ENCODE data around the gene KRTAP16-1.
"Not testable (repeated sequence)": the region's sequence is repeated elsewhere in the genome, so short reads cannot be mapped to it uniquely, and the experiment has no call there.

DNA sequence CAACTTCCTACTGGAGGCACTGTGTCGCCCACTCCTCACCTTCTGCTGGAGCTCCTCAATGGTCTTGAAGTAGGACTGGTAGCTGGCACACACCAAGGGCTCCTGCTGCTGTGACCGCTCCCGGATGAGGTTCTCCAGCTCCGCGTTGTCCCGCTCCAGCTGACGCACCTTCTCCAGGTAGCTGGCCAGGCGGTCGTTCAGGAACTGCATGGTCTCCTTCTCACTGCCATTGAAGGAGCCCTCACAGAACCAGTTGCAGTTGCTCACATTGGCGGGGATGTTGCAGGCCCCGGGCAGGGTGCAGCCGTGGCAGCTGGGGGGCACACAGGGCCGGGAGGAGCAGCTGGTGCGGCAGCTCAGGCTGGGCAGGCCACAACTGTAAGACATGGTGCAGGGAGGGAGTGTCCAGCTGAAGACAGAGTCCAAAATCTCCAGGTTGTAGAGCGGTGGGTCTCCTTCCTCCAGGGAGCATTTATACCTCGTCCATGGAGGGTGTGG, 41.3 kb upstream of the KRTAP16-1 start, which contains the start of gene KRT33A:
- TF ChIP-seq, protein P1, sequence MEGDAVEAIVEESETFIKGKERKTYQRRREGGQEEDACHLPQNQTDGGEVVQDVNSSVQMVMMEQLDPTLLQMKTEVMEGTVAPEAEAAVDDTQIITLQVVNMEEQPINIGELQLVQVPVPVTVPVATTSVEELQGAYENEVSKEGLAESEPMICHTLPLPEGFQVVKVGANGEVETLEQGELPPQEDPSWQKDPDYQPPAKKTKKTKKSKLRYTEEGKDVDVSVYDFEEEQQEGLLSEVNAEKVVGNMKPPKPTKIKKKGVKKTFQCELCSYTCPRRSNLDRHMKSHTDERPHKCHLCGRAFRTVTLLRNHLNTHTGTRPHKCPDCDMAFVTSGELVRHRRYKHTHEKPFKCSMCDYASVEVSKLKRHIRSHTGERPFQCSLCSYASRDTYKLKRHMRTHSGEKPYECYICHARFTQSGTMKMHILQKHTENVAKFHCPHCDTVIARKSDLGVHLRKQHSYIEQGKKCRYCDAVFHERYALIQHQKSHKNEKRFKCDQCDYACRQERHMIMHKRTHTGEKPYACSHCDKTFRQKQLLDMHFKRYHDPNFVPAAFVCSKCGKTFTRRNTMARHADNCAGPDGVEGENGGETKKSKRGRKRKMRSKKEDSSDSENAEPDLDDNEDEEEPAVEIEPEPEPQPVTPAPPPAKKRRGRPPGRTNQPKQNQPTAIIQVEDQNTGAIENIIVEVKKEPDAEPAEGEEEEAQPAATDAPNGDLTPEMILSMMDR (IDR thresholded peaks at IDR 0.05; ENCODE audit: poor library complexity, severe bottlenecking): not testable (repeated sequence)
- TF ChIP-seq, protein P2, sequence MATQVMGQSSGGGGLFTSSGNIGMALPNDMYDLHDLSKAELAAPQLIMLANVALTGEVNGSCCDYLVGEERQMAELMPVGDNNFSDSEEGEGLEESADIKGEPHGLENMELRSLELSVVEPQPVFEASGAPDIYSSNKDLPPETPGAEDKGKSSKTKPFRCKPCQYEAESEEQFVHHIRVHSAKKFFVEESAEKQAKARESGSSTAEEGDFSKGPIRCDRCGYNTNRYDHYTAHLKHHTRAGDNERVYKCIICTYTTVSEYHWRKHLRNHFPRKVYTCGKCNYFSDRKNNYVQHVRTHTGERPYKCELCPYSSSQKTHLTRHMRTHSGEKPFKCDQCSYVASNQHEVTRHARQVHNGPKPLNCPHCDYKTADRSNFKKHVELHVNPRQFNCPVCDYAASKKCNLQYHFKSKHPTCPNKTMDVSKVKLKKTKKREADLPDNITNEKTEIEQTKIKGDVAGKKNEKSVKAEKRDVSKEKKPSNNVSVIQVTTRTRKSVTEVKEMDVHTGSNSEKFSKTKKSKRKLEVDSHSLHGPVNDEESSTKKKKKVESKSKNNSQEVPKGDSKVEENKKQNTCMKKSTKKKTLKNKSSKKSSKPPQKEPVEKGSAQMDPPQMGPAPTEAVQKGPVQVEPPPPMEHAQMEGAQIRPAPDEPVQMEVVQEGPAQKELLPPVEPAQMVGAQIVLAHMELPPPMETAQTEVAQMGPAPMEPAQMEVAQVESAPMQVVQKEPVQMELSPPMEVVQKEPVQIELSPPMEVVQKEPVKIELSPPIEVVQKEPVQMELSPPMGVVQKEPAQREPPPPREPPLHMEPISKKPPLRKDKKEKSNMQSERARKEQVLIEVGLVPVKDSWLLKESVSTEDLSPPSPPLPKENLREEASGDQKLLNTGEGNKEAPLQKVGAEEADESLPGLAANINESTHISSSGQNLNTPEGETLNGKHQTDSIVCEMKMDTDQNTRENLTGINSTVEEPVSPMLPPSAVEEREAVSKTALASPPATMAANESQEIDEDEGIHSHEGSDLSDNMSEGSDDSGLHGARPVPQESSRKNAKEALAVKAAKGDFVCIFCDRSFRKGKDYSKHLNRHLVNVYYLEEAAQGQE (IDR thresholded peaks at IDR 0.05; ENCODE audit: borderline replicate concordance): not testable (repeated sequence)
- TF ChIP-seq EZH2 (IDR thresholded peaks at IDR 0.05; ENCODE audit: borderline replicate concordance, insufficient read depth, low read length, poor library complexity, severe bottlenecking); EP300 (conservative IDR thresholded peaks at IDR 0.05; ENCODE audit: poor library complexity, severe bottlenecking); RAD21 (conservative IDR thresholded peaks at IDR 0.05); SMC3 (conservative IDR thresholded peaks at IDR 0.05; ENCODE audit: poor library complexity); TAF1 (IDR thresholded peaks at IDR 0.05; ENCODE audit: low read depth): not testable (repeated sequence)

Measured in neural cell (in vitro differentiated cells).